Activated T-cell treated with anti-CD3 and anti-CD28 coated beads, Interleukin-2, amount 50 U/mL, for 4 hours (primary cell): Measurements from ENCODE around the gene MDFIC. TPM values are rescaled to one million over a fixed set of nuclear protein-coding genes. Genes with fewer than 3 reads are reported as not detected.

Experiments used
- ATAC-seq, 2 donors: fragments of 200-7000 bp; cut with Tn5 transposase; one replicate each; pipeline ENCODE4 v1.10.0; 2021
- DNase-seq: peaks from one replicate; pipeline ENCODE4 v3.0.0-alpha.2; 2020
- H3K27me3 Mint-ChIP-seq: one replicate; pipeline ENCODE4 v1.8.0; 2021; ENCODE audit warnings: low read depth, mixed read lengths
- H3K36me3 Mint-ChIP-seq: one replicate; pipeline ENCODE4 v1.8.0; 2022; ENCODE audit warnings: mixed read lengths; ENCODE audit not compliant: insufficient read depth
- H3K4me1 Mint-ChIP-seq: one replicate; pipeline ENCODE4 v1.8.0; 2021; ENCODE audit warnings: low read depth, mixed read lengths
- H3K4me3 Mint-ChIP-seq: one replicate; pipeline ENCODE4 v1.8.0; 2021; ENCODE audit warnings: mild to moderate bottlenecking, moderate library complexity, mixed read lengths
- H3K9me3 Mint-ChIP-seq: one replicate; pipeline ENCODE4 v1.8.0; 2021; ENCODE audit warnings: mixed read lengths
- total RNA-seq, 3 donors: library from RNA; stranded (reverse); gene quantifications; one replicate each; pipeline ENCODE4 v1.2.1, GENCODE V29; 2021

The MDFIC gene
- total RNA-seq, 3 donors from 2014 or later, result 84.4 to 119 (median 98.9) TPM

DNA sequence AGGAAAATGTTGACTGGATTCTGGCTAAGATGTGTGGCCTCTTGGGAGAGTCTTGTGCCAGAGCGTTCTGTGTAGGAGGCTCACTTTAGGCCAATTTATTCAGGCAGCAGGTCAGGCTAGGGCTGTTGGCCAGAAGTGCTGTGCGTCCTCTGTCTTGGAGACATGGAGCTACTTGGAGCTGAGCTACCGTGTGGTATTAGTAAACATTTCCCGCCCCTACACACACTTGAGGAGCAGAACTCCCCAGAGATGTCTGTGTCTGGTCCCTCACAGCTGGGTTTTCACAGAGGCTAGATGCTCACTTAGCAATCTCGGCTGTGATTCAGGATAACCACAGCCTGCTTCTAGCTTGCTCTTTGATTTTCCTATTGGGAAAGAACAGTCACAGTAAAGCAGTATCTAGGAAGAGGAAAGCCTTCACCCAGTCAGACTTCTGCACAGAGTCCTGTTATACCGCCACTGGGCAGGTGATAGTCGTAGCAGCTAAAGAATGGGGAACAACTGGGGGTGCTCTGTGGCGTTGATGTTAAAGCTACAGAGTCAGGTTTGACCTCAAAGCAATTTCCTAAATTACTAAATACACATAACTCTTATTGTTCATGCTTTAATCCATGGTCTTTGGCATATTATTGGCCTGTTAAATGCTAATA lies 86.7 kb downstream of the MDFIC start:
- Mint-ChIP-seq H3K4me1 (peaks cover 81% of the 10 kb centered on the region), H3K4me3 (peak overlapping the region; percentile 61), H3K9me3 (no peaks in the 10 kb centered on the region), H3K27me3 (no peaks in the 10 kb centered on the region), H3K36me3 (peaks cover 35% of the 10 kb centered on the region)
- DNase-seq (no peak), ATAC-seq (peak; percentile 33 to 49)

DNA sequence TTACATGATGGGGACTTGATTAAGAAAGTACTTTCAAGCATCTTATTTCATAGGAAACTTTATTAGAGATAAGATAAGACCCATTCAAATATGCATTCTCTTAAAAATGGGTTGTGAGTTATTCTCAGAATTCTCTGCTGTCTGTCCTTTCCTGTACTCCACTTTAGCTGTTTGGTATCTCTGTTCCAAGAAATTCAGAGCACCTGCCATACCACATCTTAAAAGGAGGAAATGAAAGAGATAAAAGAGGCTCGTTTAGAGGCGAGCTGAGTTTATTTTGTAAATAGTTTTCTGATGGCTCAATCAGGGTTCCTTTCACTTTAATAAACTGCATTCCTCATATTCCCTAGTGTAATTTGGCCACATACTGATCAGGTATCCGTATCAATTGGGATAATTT lies 87.2 kb downstream of the MDFIC start:
- peak overlapping the region; percentile 61 for H3K4me3 Mint-ChIP-seq
- DNase-seq (no peak), ATAC-seq (peak in 1 of 2 donors; percentile 23)
- no peaks in the 10 kb centered on the region for H3K27me3 Mint-ChIP-seq
- peaks cover 83% of the 10 kb centered on the region for H3K4me1 Mint-ChIP-seq
- H3K9me3 Mint-ChIP-seq, result no peaks in the 10 kb centered on the region
- H3K36me3 Mint-ChIP-seq, result peaks cover 38% of the 10 kb centered on the region

DNA sequence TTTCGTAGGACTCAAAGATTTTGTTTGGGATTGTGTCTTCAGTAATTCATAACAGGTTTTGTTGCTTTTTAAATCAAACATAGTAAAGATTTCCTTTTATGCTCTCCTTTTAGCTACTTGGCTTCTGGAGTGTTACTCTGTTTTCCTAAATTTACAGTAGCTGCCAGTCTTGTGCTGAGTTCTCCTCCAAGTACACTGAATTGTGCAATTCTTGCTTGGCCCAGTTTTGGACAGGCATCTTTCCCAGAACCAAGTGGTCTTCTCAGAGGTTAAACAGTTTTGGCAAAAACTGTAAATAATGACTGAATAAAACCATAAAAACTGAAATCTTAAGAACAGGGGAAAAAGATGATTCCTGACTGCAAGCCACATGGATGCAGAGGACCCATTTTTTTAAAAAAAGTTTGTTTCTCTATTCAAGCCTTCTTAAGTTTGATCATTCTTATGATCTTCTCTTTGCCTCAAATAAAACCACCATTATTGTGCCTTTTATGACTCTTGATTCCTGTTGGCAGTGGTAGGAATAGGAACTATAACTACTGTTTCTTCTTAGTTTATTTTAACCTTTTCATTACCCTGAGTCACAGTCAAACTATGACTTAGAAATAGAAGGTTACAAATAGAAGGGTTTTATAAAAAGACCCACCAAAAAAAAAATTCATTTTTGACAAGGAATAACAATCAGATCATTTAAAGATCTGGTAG lies 88.0 kb downstream of the MDFIC start:
- Mint-ChIP-seq H3K9me3 (no peaks in the 10 kb centered on the region), H3K4me1 (peaks cover 83% of the 10 kb centered on the region), H3K4me3 (peak overlapping the region; percentile 61), H3K36me3 (peaks cover 38% of the 10 kb centered on the region), H3K27me3 (no peaks in the 10 kb centered on the region)
- peak; percentile 27 to 60 for ATAC-seq
- DNase-seq, result no peak

DNA sequence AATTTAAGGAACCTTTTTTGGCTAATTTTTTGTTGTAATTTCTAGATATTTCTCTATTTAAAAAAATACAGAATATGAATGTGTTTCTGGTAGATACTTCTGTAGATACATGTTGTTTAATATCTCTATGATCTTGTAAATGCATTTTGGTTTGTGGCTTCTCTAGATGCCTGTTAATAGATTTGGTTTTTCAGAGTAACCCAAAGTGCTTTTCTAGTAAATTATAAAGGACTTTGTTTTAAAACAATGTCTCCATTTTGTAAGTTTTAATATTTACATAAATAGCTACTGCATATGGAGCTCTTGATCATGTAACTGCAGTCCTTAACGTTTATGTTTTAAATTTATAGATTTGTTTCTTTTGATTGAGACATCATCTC lies 88.5 kb downstream of the MDFIC start:
- no peaks in the 10 kb centered on the region for H3K27me3 Mint-ChIP-seq
- ATAC-seq, result no peak

DNA sequence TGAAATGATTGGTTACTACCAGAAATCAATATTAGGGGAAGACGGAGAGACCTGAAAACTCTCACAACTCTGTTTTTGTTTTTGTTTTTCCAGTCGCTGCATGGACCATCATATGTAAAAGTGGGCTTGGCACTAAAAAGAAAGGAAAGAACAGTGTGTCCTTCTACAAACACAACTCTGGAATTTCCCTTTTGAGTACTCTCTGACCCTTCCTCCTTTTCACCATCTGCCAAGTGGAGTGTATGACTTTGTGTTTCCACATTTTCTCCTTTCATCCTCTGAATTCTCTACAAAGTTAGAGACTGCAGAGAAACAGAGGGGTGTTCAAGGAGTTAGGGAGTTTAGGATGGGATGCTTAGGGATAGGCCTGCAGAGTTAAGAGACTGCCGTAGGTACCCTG lies 92.0 kb downstream of the MDFIC start:
- no peak for ATAC-seq
- no peak overlapping the region for H3K4me3 Mint-ChIP-seq
- no peaks in the 10 kb centered on the region for H3K9me3 Mint-ChIP-seq
- peaks cover 60% of the 10 kb centered on the region for H3K4me1 Mint-ChIP-seq
- peaks cover 38% of the 10 kb centered on the region for H3K36me3 Mint-ChIP-seq
- H3K27me3 Mint-ChIP-seq, result no peaks in the 10 kb centered on the region
- DNase-seq, result no peak

More for the DNA sequence above, 88.5 kb downstream of the MDFIC start:
- peaks cover 35% of the 10 kb centered on the region for H3K36me3 Mint-ChIP-seq
- H3K4me1 Mint-ChIP-seq, result peaks cover 80% of the 10 kb centered on the region
- DNase-seq, result no peak
- H3K9me3 Mint-ChIP-seq, result no peaks in the 10 kb centered on the region
- H3K4me3 Mint-ChIP-seq, result no peak overlapping the region

DNA sequence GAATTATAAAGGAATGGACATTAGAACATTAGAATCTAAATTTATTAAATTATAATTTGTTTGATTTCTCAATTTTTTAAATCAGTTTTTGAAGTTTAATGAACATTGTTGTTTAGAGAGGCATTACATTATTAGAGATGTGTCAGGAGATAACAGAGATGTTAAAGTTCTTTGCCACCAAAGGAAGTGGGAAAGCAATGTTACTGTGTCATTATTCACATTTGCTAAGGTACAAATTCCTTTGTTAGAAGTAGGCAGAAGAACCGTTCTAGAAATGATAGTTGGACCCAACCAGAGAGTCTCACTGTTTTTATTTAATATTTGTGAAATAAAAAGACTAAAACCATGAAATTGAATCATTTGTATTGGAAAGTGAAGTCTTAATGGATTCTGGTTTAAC lies 92.9 kb downstream of the MDFIC start:
- peaks cover 53% of the 10 kb centered on the region for H3K4me1 Mint-ChIP-seq
- H3K4me3 Mint-ChIP-seq, result no peak overlapping the region
- H3K27me3 Mint-ChIP-seq, result no peaks in the 10 kb centered on the region
- ATAC-seq (no peak), DNase-seq (no peak)
- no peaks in the 10 kb centered on the region for H3K9me3 Mint-ChIP-seq
- H3K36me3 Mint-ChIP-seq, result peaks cover 40% of the 10 kb centered on the region

DNA sequence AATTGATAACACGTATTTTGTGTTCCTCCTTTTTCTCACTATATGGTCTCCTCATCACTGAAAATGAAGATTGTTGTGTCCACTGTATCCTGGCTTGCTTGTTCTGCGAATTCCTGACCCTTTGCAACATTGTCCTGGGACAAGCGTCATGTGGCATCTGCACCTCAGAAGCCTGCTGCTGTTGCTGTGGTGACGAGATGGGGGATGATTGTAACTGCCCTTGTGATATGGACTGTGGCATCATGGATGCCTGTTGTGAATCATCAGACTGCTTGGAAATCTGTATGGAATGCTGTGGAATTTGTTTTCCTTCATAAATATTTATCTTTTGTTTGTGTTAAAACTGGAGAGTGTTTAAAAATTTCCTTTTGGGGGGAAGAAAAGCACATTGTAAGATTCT lies 93.7 kb downstream of the MDFIC start:
- H3K4me3 Mint-ChIP-seq, result no peak overlapping the region
- H3K4me1 Mint-ChIP-seq, result peaks cover 56% of the 10 kb centered on the region
- no peaks in the 10 kb centered on the region for H3K27me3 Mint-ChIP-seq
- H3K36me3 Mint-ChIP-seq, result peaks cover 40% of the 10 kb centered on the region
- DNase-seq, result no peak
- no peaks in the 10 kb centered on the region for H3K9me3 Mint-ChIP-seq
- ATAC-seq, result no peak

DNA sequence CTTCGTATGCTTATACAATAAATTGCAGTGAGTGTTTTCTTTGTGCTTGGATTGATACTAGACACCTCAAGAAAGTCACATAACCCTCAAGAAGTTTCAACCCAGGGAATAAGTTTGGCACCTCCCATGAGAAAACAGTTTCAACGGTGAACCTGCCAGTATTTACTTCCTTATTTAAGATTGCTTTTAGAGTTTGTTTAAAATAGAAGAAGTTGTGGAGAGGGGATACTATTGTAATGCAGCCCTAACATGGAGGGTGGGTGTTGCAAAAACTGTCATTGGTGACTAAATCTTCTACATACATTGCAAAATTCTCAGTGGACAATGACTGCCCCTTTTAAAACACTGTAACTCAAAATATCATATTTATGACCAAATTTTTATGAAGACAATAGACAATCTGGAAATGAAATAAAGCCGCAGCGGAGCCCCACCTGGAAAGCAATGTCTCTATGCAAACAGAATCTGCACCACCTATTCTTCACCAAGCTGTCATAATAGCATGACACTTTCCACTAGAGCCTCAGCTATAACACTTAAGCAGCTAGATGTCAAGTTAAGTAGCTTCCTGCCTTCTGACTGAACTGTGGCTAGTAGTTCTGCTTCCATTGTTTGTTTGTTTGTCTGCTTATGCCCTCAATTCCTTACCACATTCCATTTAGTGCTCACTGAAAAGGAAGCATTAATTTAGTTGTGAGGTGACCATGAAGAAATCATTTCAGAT lies 98.2 kb downstream of the MDFIC start:
- ATAC-seq, result no peak
- Mint-ChIP-seq H3K36me3 (peaks cover 16% of the 10 kb centered on the region), H3K9me3 (no peaks in the 10 kb centered on the region), H3K4me1 (peaks cover 45% of the 10 kb centered on the region), H3K4me3 (no peak overlapping the region), H3K27me3 (no peaks in the 10 kb centered on the region)
- DNase-seq, result no peak

DNA sequence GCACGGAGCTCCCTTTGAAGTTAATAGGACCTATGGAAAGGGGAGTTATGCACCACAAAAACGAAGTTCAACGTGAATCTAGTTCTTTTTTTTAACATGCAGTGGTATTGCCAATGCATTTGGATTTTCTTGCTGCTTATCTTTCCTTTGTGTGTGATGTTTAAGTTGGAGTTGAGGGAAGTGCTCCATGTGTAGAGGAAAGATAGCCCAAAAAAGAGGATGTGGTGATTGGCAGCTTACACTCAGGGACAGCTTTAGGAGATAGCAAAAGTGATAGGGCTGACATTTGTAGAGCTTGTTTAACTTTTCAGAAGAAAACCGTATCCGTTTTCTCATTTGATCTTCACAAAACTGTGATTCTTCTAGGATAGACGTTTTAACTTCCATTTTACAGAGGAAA lies 101.3 kb downstream of the MDFIC start:
- no peaks in the 10 kb centered on the region for H3K9me3 Mint-ChIP-seq
- ATAC-seq, result no peak
- H3K4me3 Mint-ChIP-seq, result no peak overlapping the region
- no peak for DNase-seq
- peaks cover 32% of the 10 kb centered on the region for H3K4me1 Mint-ChIP-seq
- peaks cover 2% of the 10 kb centered on the region for H3K36me3 Mint-ChIP-seq
- no peaks in the 10 kb centered on the region for H3K27me3 Mint-ChIP-seq

DNA sequence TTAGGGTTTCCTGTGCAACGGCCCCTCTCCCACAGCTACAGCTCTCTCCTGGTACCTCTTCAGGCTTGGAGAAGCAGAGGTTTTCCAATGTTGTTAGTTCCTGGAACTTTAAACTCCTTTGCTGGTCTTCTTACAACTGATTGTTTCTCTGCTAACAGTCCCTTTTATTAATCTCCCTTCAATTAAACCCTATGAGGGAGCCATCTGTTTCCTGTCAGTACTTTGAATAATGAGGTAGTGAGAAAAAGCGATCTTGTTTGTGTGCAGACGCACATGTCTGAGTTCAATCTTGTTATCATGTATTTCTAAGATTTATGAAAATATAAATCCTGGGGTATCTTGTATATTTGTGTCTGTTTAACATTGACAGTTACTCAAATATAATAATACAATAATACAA lies 102.4 kb downstream of the MDFIC start:
- DNase-seq, result no peak
- Mint-ChIP-seq H3K27me3 (no peaks in the 10 kb centered on the region), H3K36me3 (peaks cover under 1% of the 10 kb centered on the region), H3K4me1 (peaks cover 32% of the 10 kb centered on the region), H3K9me3 (no peaks in the 10 kb centered on the region), H3K4me3 (no peak overlapping the region)
- ATAC-seq, result no peak

DNA sequence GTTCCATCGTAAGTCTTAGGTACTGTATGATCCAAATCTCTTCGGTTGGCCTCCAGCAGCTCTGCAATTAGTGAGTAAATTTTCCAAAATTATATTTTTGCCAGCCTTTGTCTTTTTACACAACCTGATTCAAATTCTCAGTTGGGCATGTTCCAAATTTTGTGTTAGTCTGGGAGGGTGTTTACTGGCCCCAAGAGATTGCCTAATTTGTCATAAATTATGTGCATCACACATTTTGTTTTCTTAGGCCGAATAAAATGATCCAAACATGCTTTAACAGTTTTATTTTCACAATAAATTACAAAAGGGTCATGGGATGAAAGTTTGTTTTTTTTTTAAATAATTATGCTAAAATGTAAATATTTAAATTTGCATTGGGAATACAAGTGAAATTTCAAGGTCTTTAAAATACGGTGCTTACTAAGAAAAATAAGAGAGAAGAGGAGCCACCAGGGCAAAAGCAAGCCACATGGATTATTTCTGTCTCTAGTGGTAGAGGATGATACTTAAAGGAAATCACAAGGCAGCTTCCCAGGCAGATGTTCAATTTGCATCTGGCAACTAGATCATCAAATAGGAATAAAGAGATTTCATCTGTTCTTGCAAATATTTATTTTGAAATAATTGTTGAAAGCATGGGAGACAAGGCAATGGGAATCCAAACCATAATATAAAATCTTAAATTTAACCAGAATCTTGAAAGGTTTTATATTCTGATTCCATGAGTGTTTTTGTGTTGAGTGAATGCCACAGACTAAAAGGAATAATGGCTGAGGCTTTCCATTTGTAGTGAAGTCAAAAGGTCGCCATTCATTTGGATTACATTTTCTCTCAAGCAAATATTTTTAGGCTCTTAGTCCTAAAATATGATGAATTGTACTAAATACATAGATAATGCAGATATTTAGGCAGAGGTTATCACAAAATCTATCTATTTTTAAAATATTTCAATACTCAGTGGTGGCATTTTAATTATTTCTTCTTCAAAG lies 111.1 kb downstream of the MDFIC start:
- H3K36me3 Mint-ChIP-seq, result no peaks in the 10 kb centered on the region
- ATAC-seq (no peak), DNase-seq (no peak)
- H3K9me3 Mint-ChIP-seq, result no peaks in the 10 kb centered on the region
- no peaks in the 10 kb centered on the region for H3K27me3 Mint-ChIP-seq
- H3K4me1 Mint-ChIP-seq, result peaks cover 6% of the 10 kb centered on the region
- H3K4me3 Mint-ChIP-seq, result no peak overlapping the region

DNA sequence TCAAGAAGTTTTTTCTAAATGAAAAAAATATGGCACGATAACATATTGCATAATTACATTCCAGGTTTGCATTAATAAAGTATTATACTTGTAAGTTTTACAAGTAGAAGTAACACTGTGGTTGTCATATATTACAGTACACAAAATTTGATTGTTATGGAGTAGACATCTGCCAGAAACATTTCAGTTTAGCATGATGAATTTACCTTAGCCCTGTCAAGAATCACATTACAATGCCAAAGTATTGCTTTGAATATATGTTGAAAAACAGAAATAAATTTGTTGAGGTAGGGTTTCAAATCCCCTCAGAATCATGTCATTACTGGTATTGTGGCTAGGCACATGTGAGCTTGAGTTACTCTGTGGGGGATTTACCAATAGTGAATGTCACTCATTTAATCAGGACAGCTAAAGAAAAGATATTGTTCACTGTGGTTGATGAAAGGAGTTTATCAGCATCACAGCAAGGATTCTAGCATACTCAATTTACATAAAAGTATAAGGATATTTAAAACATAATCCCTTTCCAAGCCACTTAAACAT lies 112.1 kb downstream of the MDFIC start:
- Mint-ChIP-seq H3K9me3 (no peaks in the 10 kb centered on the region), H3K4me3 (no peak overlapping the region), H3K36me3 (no peaks in the 10 kb centered on the region), H3K27me3 (no peaks in the 10 kb centered on the region), H3K4me1 (peaks cover 6% of the 10 kb centered on the region)
- no peak for DNase-seq
- no peak for ATAC-seq

DNA sequence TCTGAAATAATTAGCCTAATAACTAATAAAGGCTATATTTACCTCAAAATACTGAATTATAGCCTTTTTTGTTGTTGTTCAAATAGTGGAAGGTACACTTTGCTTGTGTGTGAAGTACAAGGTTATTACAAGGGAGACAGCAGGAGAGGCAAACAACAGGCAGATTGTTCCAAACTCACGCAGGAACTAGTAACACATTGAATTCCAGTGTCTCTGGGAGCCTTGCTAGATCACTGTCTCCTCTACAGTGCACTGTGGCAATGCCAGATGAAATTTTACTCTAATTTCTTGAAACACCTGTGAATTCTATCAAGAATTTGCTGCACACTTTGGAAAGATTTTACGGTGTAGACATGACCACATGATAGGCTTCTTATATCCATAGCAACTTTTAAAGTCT lies 112.6 kb downstream of the MDFIC start:
- DNase-seq, result no peak
- H3K4me3 Mint-ChIP-seq, result no peak overlapping the region
- no peaks in the 10 kb centered on the region for H3K27me3 Mint-ChIP-seq
- no peak for ATAC-seq
- H3K36me3 Mint-ChIP-seq, result no peaks in the 10 kb centered on the region
- peaks cover 6% of the 10 kb centered on the region for H3K4me1 Mint-ChIP-seq
- H3K9me3 Mint-ChIP-seq, result no peaks in the 10 kb centered on the region
